SU-DHL-6 (cell line): ENCODE measurements around the gene SCCPDH.

Source experiments
- CTCF ChIP-seq: fragments of 200-600 bp; sonication (generic); IDR thresholded peaks from one replicate; pipeline ENCODE4 v1.5.1; 2017; ENCODE audit warnings: antibody characterized with exemption, mild to moderate bottlenecking, low read length, moderate library complexity; ENCODE audit not compliant: insufficient read depth, poor library complexity, severe bottlenecking
- EZH2phosphoT487 ChIP-seq: fragments of 200-600 bp; sonication (generic), shearing (Covaris generic); conservative IDR thresholded peaks from 2 replicates; pipeline ENCODE4 v1.6.1; 2018; ENCODE audit warnings: mild to moderate bottlenecking, antibody characterized with exemption, low read length, moderate library complexity, mixed read lengths

- TF ChIP-seq CTCF: no peak
- no peak for TF ChIP-seq EZH2phosphoT487
These were observed 72.9 kb downstream of the SCCPDH start for GRCh38 chr1:246797157-246797556.
